Measurements from ENCODE around the gene ZBTB7C.

The ZBTB7C gene

GRCh38 chr18:48391868-48392267 is 17.3 kb downstream of the ZBTB7C start:
- DNase-seq (ENCODE audit: low read depth in 2 of 3, low spot score in 1 of 3): no peak

- DNase-seq (ENCODE audit: low read depth in 2 of 3, low spot score in 1 of 3): no peak
These were observed 18.5 kb downstream of the ZBTB7C start for GRCh38 chr18:48390641-48391040.

- DNase-seq (ENCODE audit: low read depth in 2 of 3, low spot score in 1 of 3): no peak
These were observed 20.7 kb downstream of the ZBTB7C start for GRCh38 chr18:48388478-48388877.

- no peak for DNase-seq (ENCODE audit: low read depth in 2 of 3, low spot score in 1 of 3)
These were observed 21.9 kb downstream of the ZBTB7C start for GRCh38 chr18:48387300-48387699.

GRCh38 chr18:48385596-48385995 is 23.6 kb downstream of the ZBTB7C start:
- no peak for DNase-seq (ENCODE audit: low read depth in 2 of 3, low spot score in 1 of 3)

- DNase-seq (ENCODE audit: low read depth in 2 of 3, low spot score in 1 of 3): no peak
These were observed 32.2 kb downstream of the ZBTB7C start for GRCh38 chr18:48376934-48377333.

- no peak for DNase-seq (ENCODE audit: low read depth in 2 of 3, low spot score in 1 of 3)
These were observed 32.8 kb downstream of the ZBTB7C start for GRCh38 chr18:48376406-48376805.

GRCh38 chr18:48375150-48375800 is 33.9 kb downstream of the ZBTB7C start:
- no peak for DNase-seq (ENCODE audit: low read depth in 2 of 3, low spot score in 1 of 3)

- DNase-seq (ENCODE audit: low read depth in 2 of 3, low spot score in 1 of 3): no peak
These were observed 34.6 kb downstream of the ZBTB7C start for GRCh38 chr18:48374423-48375149.

- DNase-seq (ENCODE audit: low read depth in 2 of 3, low spot score in 1 of 3): no peak
These were observed 37.2 kb downstream of the ZBTB7C start for GRCh38 chr18:48371854-48372602.

- no peak for DNase-seq (ENCODE audit: low read depth in 2 of 3, low spot score in 1 of 3)
These were observed 41.6 kb downstream of the ZBTB7C start for GRCh38 chr18:48367557-48367956.

GRCh38 chr18:48365965-48366364 is 43.2 kb downstream of the ZBTB7C start:
- no peak for DNase-seq (ENCODE audit: low read depth in 2 of 3, low spot score in 1 of 3)

GRCh38 chr18:48364146-48364545 is 45.0 kb downstream of the ZBTB7C start:
- DNase-seq (ENCODE audit: low read depth in 2 of 3, low spot score in 1 of 3): no peak

GRCh38 chr18:48363175-48363574 is 46.0 kb downstream of the ZBTB7C start:
- no peak for DNase-seq (ENCODE audit: low read depth in 2 of 3, low spot score in 1 of 3)

GRCh38 chr18:48361801-48362200 is 47.4 kb downstream of the ZBTB7C start:
- DNase-seq (ENCODE audit: low read depth in 2 of 3, low spot score in 1 of 3): no peak

- no peak for DNase-seq (ENCODE audit: low read depth in 2 of 3, low spot score in 1 of 3)
These were observed 48.7 kb downstream of the ZBTB7C start for GRCh38 chr18:48360376-48361021.

- DNase-seq (ENCODE audit: low read depth in 2 of 3, low spot score in 1 of 3): no peak
These were observed 49.6 kb downstream of the ZBTB7C start for GRCh38 chr18:48359626-48360025.

- no peak for DNase-seq (ENCODE audit: low read depth in 2 of 3, low spot score in 1 of 3)
These were observed 50.3 kb downstream of the ZBTB7C start for GRCh38 chr18:48358868-48359267.

- DNase-seq (ENCODE audit: low read depth in 2 of 3, low spot score in 1 of 3): no peak
These were observed 52.1 kb downstream of the ZBTB7C start for GRCh38 chr18:48356909-48357631.

GRCh38 chr18:48356151-48356745 is 52.9 kb downstream of the ZBTB7C start:
- no peak for DNase-seq (ENCODE audit: low read depth in 2 of 3, low spot score in 1 of 3)

Data from stimulated activated CD4-positive, alpha-beta T cell treated with anti-CD3 and anti-CD28 coated beads, Interleukin-12 subunit alpha, Interleukin-12 subunit beta, amount 100 ng/mL, for 48 hours (primary cell).